Prostate gland (tissue), 2 donors: ENCODE measurements around the gene DVL3. TPM values are rescaled to one million over a fixed set of nuclear protein-coding genes. Genes with fewer than 3 reads are reported as not detected.

Experiments
- DNase-seq: peaks from one replicate; pipeline ENCODE4 v3.0.0-alpha.2; 2019; ENCODE audit warnings: low spot score
- H3K27ac ChIP-seq, 2 donors: fragments of 200-600 bp; sonication (generic); 2 replicates each; pipeline ENCODE4 v1.5.1; 2017 to 2019
- H3K27me3 ChIP-seq: fragments of 200-600 bp; sonication (generic); replicated peaks from 2 replicates; pipeline ENCODE4 v1.5.1; 2019; ENCODE audit not compliant: insufficient read depth
- H3K36me3 ChIP-seq, 2 donors: fragments of 200-600 bp; sonication (generic); 1 replicate in 1 of 2; 2 replicates in 1 of 2; pipeline versions ENCODE4 v1.5.1 to v1.8.1; 2017 to 2019
- H3K4me1 ChIP-seq: fragments of 200-600 bp; sonication (generic); replicated peaks from 2 replicates; pipeline ENCODE4 v1.5.1; 2019
- H3K4me3 ChIP-seq, 2 donors: fragments of 200-600 bp; sonication (generic); 2 replicates each; pipeline ENCODE4 v1.5.1; 2017 to 2019
- H3K9me3 ChIP-seq: fragments of 200-600 bp; sonication (generic); 2 replicates; pipeline ENCODE4 v1.5.1; 2017
- POLR2A ChIP-seq: fragments of 450-650 bp; IDR thresholded peaks from one replicate; pipeline ENCODE4 v1.6.1; 2016; ENCODE audit warnings: antibody characterized with exemption, mild to moderate bottlenecking
- POLR2AphosphoS5 ChIP-seq: sonication (generic); formaldehyde crosslinking; IDR thresholded peaks from one replicate; pipeline ENCODE4 v1.6.1; 2017; ENCODE audit warnings: antibody characterized with exemption
- WGBS: methylation state at CpG from one replicate; pipeline ENCODE4 v1.1.5; 2018; 5-methylcytosine and 5-hydroxymethylcytosine counted together
- intact Hi-C: fragments of 100-400 bp; cut with DNase I; formaldehyde crosslinking; loops from one replicate; pipeline ENCODE4 v1.14.2; 2022
- total RNA-seq, 2 donors: library from RNA; depleted of rRNA; stranded (reverse); fragments of >200 nt; gene quantifications; one replicate each; pipeline ENCODE4 v1.1.0, GENCODE V29; 2016
- TF ChIP-seq, protein P1 (sequence below), 4 experiments: fragments of 200-600 bp in 2 of 4; fragments of 450-650 bp in 2 of 4; sonication (generic) in 2 of 4; IDR thresholded peaks; 1 replicate in 3 of 4; 2 replicates in 1 of 4; pipeline ENCODE4 v1.5.1; 2016 to 2019; ENCODE audit warnings: antibody characterized with exemption in 4 of 4, mild to moderate bottlenecking in 2 of 4, moderate library complexity in 2 of 4

The DVL3 gene
- total RNA-seq, 2 donors from 2014 or later, result 61.7 to 95.1 TPM

DNA sequence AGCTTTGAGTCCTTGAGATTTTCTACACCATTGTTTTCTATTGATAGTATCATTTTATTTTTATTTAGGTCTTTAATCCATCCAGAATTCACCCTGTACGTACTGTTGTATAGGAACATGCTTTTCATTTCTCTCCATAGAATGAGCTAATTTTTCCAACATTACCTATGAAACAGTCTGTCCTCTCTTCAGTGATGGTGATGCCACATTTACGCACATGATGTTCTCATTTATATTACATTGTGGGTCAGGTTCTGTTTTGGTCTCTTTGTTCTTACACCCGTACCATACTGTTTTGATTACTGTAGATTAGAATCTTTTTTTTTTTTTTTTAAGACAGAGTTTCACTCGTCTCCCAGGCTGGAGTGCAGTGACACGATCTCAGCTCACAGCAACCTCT is 56.5 kb downstream of the DVL3 start:
- no peaks in the 10 kb centered on the region for H3K4me1 ChIP-seq
- no peaks in the 10 kb centered on the region for H3K36me3 ChIP-seq
- H3K9me3 ChIP-seq, result no peaks in the 10 kb centered on the region
- DNase-seq, result no peak
- WGBS, result 45% methylated on average over 5 of the region's 5 CpGs
- TF ChIP-seq POLR2AphosphoS5 (no peak), POLR2A (no peak)
- TF ChIP-seq, protein P1, sequence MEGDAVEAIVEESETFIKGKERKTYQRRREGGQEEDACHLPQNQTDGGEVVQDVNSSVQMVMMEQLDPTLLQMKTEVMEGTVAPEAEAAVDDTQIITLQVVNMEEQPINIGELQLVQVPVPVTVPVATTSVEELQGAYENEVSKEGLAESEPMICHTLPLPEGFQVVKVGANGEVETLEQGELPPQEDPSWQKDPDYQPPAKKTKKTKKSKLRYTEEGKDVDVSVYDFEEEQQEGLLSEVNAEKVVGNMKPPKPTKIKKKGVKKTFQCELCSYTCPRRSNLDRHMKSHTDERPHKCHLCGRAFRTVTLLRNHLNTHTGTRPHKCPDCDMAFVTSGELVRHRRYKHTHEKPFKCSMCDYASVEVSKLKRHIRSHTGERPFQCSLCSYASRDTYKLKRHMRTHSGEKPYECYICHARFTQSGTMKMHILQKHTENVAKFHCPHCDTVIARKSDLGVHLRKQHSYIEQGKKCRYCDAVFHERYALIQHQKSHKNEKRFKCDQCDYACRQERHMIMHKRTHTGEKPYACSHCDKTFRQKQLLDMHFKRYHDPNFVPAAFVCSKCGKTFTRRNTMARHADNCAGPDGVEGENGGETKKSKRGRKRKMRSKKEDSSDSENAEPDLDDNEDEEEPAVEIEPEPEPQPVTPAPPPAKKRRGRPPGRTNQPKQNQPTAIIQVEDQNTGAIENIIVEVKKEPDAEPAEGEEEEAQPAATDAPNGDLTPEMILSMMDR (IDR thresholded peaks at IDR 0.05), result no peak
- intact Hi-C loops, result no loop called here
- no peak overlapping the region for H3K27ac ChIP-seq
- H3K27me3 ChIP-seq, result no peaks in the 10 kb centered on the region
- no peak overlapping the region for H3K4me3 ChIP-seq

DNA sequence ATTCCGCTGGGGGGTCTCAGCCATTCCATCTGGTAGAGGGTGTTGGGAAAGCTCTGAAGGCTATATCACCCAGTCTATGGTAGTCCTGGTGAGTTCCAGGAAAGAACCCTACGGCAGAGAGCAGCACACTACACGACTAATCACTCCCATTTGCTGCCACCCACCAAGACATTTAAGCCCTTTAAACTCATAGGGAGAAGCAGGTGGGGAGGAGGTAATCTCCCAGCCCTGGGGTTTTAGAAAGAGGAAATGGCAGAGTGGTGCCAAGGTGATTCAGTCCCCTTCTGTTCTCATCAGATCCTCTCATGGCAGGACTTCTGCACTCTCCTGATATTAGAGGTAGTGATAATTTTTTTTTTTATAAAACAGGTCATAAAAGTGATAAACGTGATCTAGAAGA is 63.6 kb downstream of the DVL3 start:
- no peak for TF ChIP-seq POLR2A
- TF ChIP-seq POLR2AphosphoS5, result no peak
- TF ChIP-seq, protein P1 (IDR thresholded peaks at IDR 0.05), result no peak
- H3K27ac ChIP-seq, result no peak overlapping the region
- H3K4me1 ChIP-seq, result no peaks in the 10 kb centered on the region
- H3K36me3 ChIP-seq, result no peaks in the 10 kb centered on the region
- no peaks in the 10 kb centered on the region for H3K27me3 ChIP-seq
- no peak for DNase-seq
- no peaks in the 10 kb centered on the region for H3K9me3 ChIP-seq
- intact Hi-C loops, result no loop called here
- 42% methylated on average over 4 of the region's 4 CpGs for WGBS
- H3K4me3 ChIP-seq, result no peak overlapping the region

DNA sequence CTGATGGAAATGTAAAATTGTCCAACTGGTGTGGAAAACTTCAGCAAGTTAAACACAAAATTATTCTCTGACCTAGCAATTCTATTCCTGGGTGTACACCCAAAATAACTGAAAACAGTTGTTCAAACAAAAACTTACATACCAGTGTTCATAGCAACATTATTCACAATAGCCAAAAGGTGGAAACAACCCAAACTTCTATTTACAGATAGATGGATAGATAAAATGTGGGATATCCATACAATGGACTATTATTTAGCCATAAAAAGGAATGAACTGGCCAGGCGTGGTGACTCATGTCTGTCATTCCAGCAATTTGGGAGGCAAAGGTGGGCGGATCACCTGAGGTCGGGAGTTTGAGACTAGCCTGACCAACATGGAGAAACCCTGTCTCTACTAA is 67.3 kb downstream of the DVL3 start:
- TF ChIP-seq, protein P1 (IDR thresholded peaks at IDR 0.05), result no peak
- no peak for TF ChIP-seq POLR2AphosphoS5
- no peak for TF ChIP-seq POLR2A
- intact Hi-C loops, result no loop called here
- no peak overlapping the region for H3K27ac ChIP-seq
- H3K36me3 ChIP-seq, result no peaks in the 10 kb centered on the region
- no peak overlapping the region for H3K4me3 ChIP-seq
- no peaks in the 10 kb centered on the region for H3K27me3 ChIP-seq
- no peaks in the 10 kb centered on the region for H3K9me3 ChIP-seq
- WGBS, result 55% methylated on average over 3 of the region's 3 CpGs
- no peaks in the 10 kb centered on the region for H3K4me1 ChIP-seq
- DNase-seq, result no peak

Other genes with a start within 250 kb of the DVL3 start
- gene ABCC5, start 137.5 kb upstream of the DVL3 start, total RNA-seq, result 10 to 100 TPM; 17.9 to 43.6 TPM
- not detected for gene HTR3D, start 123.6 kb upstream of the DVL3 start, total RNA-seq
- gene HTR3C, start 102.3 kb upstream of the DVL3 start, total RNA-seq, result under 1 TPM in 1 of 2 donors, not detected in 1; 0.50 TPM
- not detected for gene HTR3E, start 58.3 kb upstream of the DVL3 start, total RNA-seq
- 10 to 100 TPM; 54.9 to 61.5 TPM for gene EIF2B5, start 20.0 kb upstream of the DVL3 start, total RNA-seq
- 100 to 1,000 TPM; 183 to 307 TPM for gene AP2M1, start 19.5 kb downstream of the DVL3 start, total RNA-seq
- 100 to 1,000 TPM in 1 of 2 donors, 10 to 100 TPM in 1; 62.9 to 103 TPM for gene ABCF3, start 30.8 kb downstream of the DVL3 start, total RNA-seq
- gene VWA5B2, start 74.2 kb downstream of the DVL3 start, total RNA-seq, result 1 to 10 TPM in 1 of 2 donors, under 1 TPM in 1; 0.46 to 7.8 TPM
- gene ALG3, start 93.6 kb downstream of the DVL3 start, total RNA-seq, result 10 to 100 TPM; 78.4 to 79.4 TPM
- 1 to 10 TPM; 6.1 TPM for gene EEF1AKMT4, start 94.3 kb downstream of the DVL3 start, total RNA-seq
- under 1 TPM in 1 of 2 donors, not detected in 1; 0.82 TPM for gene CAMK2N2, start 106.2 kb downstream of the DVL3 start, total RNA-seq
- gene ECE2, start 120.6 kb downstream of the DVL3 start, total RNA-seq, result under 1 TPM in 1 of 2 donors, not detected in 1; 0.57 TPM
- gene PSMD2, start 143.9 kb downstream of the DVL3 start, total RNA-seq, result 100 to 1,000 TPM; 230 to 272 TPM
- gene EIF4G1, start 159.2 kb downstream of the DVL3 start, total RNA-seq, result 100 to 1,000 TPM; 331 to 370 TPM
- 10 to 100 TPM; 22.0 to 71.0 TPM for gene FAM131A, start 182.2 kb downstream of the DVL3 start, total RNA-seq
- gene CLCN2, start 206.2 kb downstream of the DVL3 start, total RNA-seq, result 10 to 100 TPM in 1 of 2 donors, 1 to 10 TPM in 1; 4.9 to 47.5 TPM
- 10 to 100 TPM; 62.7 to 89.2 TPM for gene POLR2H, start 206.3 kb downstream of the DVL3 start, total RNA-seq
- gene THPO, start 222.8 kb downstream of the DVL3 start, total RNA-seq, result not detected
- gene CHRD, start 224.7 kb downstream of the DVL3 start, total RNA-seq, result 1 to 10 TPM; 2.5 to 8.0 TPM